Mesothelial cell of epicardium (in vitro differentiated cells): ENCODE results near the gene IL20RA. TPM values are rescaled to one million over a fixed set of nuclear protein-coding genes. Genes with fewer than 3 reads are reported as not detected.

Experiments
- DNase-seq, 2 experiments: peaks; one replicate each; pipeline ENCODE4 v3.0.0; 2021; ENCODE audit warnings: low spot score in 2 of 2; ENCODE audit not compliant: unreplicated experiment in 2 of 2
- H3K27ac Mint-ChIP-seq: 2 replicates; pipeline ENCODE4 v1.8.0; 2021; ENCODE audit warnings: mixed read lengths
- H3K27me3 Mint-ChIP-seq: 2 replicates; pipeline ENCODE4 v1.8.0; 2021; ENCODE audit warnings: low read depth, mixed read lengths
- H3K36me3 Mint-ChIP-seq: 2 replicates; pipeline ENCODE4 v1.8.0; 2021; ENCODE audit warnings: mixed read lengths
- H3K4me1 Mint-ChIP-seq: 2 replicates; pipeline ENCODE4 v1.8.0; 2021; ENCODE audit warnings: mixed read lengths
- H3K4me3 Mint-ChIP-seq: 2 replicates; pipeline ENCODE4 v1.8.0; 2021; ENCODE audit warnings: mild to moderate bottlenecking, moderate library complexity, mixed read lengths
- H3K9me3 Mint-ChIP-seq: 2 replicates; pipeline ENCODE4 v1.8.0; 2021; ENCODE audit warnings: mixed read lengths
- CTCF ChIP-seq: fragments of 200-600 bp; sonication (generic); IDR thresholded peaks from one replicate; pipeline ENCODE4 v1.5.0; 2021; ENCODE audit warnings: antibody characterized with exemption; ENCODE audit not compliant: unreplicated experiment
- total RNA-seq: library from RNA; stranded (reverse); gene quantifications from 3 replicates; pipeline ENCODE4 v1.2.1, GENCODE V29; 2021

The IL20RA gene
- total RNA-seq, 1 donor from 2014 or later = 2.1 TPM

GRCh38 chr6:136952714-136953260, 92.0 kb downstream of the IL20RA start:
- H3K27ac Mint-ChIP-seq = no peak overlapping the region
- no peak for TF ChIP-seq CTCF

GRCh38 chr6:136950436-136951126, 94.2 kb downstream of the IL20RA start:
- no peak for DNase-seq
- Mint-ChIP-seq H3K27ac (no peak overlapping the region), H3K36me3 (no peaks in the 10 kb centered on the region), H3K9me3 (peaks cover 4% of the 10 kb centered on the region), H3K27me3 (no peaks in the 10 kb centered on the region), H3K4me3 (no peak overlapping the region), H3K4me1 (no peaks in the 10 kb centered on the region)
- TF ChIP-seq CTCF = no peak

More at GRCh38 chr6:136952714-136953260, 92.0 kb downstream of the IL20RA start:
- Mint-ChIP-seq H3K4me1 (peaks cover 6% of the 10 kb centered on the region), H3K4me3 (no peak overlapping the region), H3K36me3 (no peaks in the 10 kb centered on the region), H3K27me3 (peaks cover 3% of the 10 kb centered on the region), H3K9me3 (peaks cover 4% of the 10 kb centered on the region)
- no peak for DNase-seq

Other genes starting within 250 kb of the IL20RA start
- gene PEX7, start 222.4 kb downstream of the IL20RA start, total RNA-seq = 6.8 to 8.3 TPM (median 7.8 TPM) in 3 replicates
- 0.09 to 0.13 TPM in 2 of 3 replicates, not detected in the other for gene SLC35D3, start 122.7 kb downstream of the IL20RA start, total RNA-seq
- gene IL22RA2, start 128.7 kb upstream of the IL20RA start, total RNA-seq = not detected in 3 replicates
- 24.3 to 27.3 TPM (median 25.4 TPM) in 3 replicates for gene IFNGR1, start 174.4 kb upstream of the IL20RA start, total RNA-seq